Measurements from ENCODE around the gene ELFN2.

DNA sequence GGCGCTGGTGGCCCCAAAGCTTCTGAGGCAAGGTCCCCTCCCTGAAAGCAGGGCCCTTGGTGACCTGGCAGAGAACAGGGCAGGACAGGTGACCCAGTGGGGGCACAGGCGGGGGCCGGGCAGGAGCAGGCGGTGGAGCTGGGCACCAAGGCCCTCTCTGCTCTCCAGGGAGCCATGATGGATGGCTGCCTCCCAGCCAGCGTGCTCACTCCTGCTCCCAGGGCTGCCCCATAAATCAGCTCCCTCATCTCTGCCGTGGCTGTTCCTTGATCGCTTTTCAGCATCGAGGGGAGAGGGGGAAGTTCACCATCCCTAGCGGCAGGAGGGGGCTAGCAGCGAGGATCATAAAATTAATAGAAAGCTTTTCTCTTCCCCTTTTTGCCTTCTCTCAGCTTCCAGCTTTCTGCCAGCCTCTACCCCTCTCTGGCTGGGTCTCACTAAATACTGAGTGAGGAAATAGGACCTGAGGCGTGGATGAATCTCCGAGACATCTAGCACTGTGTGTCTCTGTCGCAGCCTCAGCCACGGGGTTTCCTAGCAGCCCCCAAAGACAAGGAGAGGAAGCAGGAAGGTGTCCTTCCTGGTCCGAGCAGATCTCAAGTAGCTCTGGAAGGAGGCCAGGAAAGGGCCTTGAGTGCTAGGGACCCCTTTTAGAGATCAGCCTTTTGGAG lies 22.2 kb upstream of the ELFN2 start:
- TF ChIP-seq POLR2A (IDR thresholded peaks at IDR 0.05) (no peak), EP300 (IDR thresholded peaks at IDR 0.05) (no peak)
- TF ChIP-seq, protein P1, sequence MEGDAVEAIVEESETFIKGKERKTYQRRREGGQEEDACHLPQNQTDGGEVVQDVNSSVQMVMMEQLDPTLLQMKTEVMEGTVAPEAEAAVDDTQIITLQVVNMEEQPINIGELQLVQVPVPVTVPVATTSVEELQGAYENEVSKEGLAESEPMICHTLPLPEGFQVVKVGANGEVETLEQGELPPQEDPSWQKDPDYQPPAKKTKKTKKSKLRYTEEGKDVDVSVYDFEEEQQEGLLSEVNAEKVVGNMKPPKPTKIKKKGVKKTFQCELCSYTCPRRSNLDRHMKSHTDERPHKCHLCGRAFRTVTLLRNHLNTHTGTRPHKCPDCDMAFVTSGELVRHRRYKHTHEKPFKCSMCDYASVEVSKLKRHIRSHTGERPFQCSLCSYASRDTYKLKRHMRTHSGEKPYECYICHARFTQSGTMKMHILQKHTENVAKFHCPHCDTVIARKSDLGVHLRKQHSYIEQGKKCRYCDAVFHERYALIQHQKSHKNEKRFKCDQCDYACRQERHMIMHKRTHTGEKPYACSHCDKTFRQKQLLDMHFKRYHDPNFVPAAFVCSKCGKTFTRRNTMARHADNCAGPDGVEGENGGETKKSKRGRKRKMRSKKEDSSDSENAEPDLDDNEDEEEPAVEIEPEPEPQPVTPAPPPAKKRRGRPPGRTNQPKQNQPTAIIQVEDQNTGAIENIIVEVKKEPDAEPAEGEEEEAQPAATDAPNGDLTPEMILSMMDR (IDR thresholded peaks at IDR 0.05) = no peak
